GM12872 (cell line): ENCODE results near the gene DOCK1.

ENCODE experiments used
- CTCF ChIP-seq: IDR thresholded peaks from 3 replicates; pipeline ENCODE4 v1.5.1; 2011; ENCODE audit warnings: low read depth, mild to moderate bottlenecking, low read length, moderate library complexity; ENCODE audit not compliant: insufficient read depth

The DOCK1 gene

DNA sequence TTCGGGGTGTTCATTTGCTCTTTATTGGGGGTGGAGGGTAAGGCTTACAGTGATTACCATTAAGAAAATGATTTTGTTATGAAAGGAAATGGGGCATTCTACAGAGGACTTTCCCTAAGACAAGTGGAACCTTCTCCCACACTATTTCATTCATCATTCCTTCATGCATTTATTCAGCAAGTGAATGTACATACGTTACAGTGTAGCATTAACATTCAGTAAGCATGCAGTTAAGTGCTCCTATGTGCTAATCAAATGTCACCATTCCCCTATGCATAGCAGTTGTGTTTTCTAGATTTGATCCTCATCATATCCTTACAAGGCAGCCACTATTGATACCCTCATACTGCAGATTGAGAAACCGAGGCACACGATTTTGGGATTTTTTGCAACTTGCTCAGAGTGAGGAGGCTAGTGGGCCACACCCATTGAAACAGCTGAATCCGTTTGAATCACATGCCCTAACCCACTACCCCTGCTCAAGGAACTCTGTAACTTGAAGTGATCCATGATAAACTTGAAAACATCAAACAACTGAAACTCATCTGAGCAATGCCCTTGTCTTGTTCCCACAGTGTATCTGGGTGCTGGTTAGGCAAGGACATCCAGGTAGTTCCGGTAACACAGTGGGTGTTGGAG is 274.5 kb downstream of the DOCK1 start:
- no peak for TF ChIP-seq CTCF

DNA sequence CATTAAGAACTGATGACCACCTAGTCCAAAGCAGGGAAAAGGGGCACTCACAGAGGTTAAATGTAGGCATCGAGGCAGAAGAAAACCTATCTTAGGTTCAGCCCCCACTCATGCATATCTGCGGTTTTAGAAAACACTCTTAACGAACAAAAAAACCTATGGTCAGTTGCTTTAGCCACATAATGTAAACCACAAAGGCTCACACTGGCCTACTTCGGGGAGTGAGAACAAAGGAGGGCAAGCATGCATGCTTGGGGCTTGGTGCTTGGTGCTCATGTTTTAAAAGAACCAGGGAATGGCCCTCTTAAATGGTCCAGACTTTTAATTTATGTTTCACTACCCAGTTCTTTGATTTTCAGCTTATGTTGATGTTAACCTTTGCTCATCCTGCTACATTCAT is 276.9 kb downstream of the DOCK1 start:
- no peak for TF ChIP-seq CTCF

DNA sequence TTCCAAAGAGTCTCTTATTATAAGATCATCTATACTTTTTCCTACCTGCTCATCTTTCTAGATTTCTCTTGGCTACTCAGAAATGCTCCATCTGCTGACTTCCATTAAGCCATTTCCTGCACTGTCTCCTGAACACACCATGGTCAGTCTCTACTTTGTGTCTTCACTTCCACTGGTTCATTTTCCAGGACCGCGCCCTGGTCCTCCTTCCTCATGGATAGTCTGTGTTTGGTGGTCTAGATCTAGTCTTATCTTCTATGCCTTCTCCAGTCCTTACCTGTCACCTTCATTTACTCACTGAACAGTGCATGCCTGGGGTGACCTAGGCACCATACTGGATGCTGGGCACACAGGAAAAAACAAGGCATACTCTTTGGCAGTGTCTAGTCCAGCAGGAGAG is 279.4 kb downstream of the DOCK1 start:
- TF ChIP-seq CTCF, result no peak

GRCh38 chr10:127186813-127187212 is 281.6 kb downstream of the DOCK1 start:
- no peak for TF ChIP-seq CTCF

- TF ChIP-seq CTCF, result no peak
These were observed 284.0 kb downstream of the DOCK1 start for GRCh38 chr10:127189226-127189625.

- TF ChIP-seq CTCF, result no peak
These were observed 285.2 kb downstream of the DOCK1 start for GRCh38 chr10:127190427-127190826.

- no peak for TF ChIP-seq CTCF
These were observed 287.9 kb downstream of the DOCK1 start for GRCh38 chr10:127193125-127193524.
